Colonic mucosa (tissue), 4 donors: ENCODE results near the gene LRRC75A. TPM values are rescaled to one million over a fixed set of nuclear protein-coding genes. Genes with fewer than 3 reads are reported as not detected.

ENCODE experiments used
- DNase-seq: peaks from one replicate; pipeline ENCODE4 v3.0.0-alpha.2; 2020
- H3K27ac ChIP-seq: fragments of 200-600 bp; one replicate; pipeline ENCODE4 v1.8.0; 2021
- H3K27me3 ChIP-seq: fragments of 200-600 bp; one replicate; pipeline ENCODE4 v1.8.0; 2021
- H3K36me3 ChIP-seq: fragments of 200-600 bp; one replicate; pipeline ENCODE4 v1.8.0; 2021
- H3K4me1 ChIP-seq: fragments of 200-600 bp; one replicate; pipeline ENCODE4 v1.8.0; 2021; ENCODE audit warnings: mild to moderate bottlenecking
- H3K4me3 ChIP-seq: fragments of 200-600 bp; one replicate; pipeline ENCODE4 v1.8.0; 2021
- H3K9ac ChIP-seq, 2 donors: one replicate each; pipeline ENCODE4 v1.7.0; 2013; ENCODE audit warnings: control low read depth in 2 of 2, low read depth in 2 of 2, low read length in 2 of 2
- H3K9me3 ChIP-seq: fragments of 200-600 bp; one replicate; pipeline ENCODE4 v1.8.0; 2021
- intact Hi-C: fragments of 100-400 bp; cut with DNase I; formaldehyde crosslinking; loops from one replicate; pipeline ENCODE4 v1.14.1; 2022
- total RNA-seq, 2 donors: library from RNA; stranded (reverse); fragmentation: NEBNext Ultra II Directional in 1 of 2; extraction: Animal tissue kit (Norgen Biotek cat#: 25700) in 1 of 2; gene quantifications; one replicate each; pipeline ENCODE4 v1.2.1, GENCODE V29; 2021
- TF ChIP-seq, protein P1 (sequence below): fragments of 200-600 bp; IDR thresholded peaks from one replicate; pipeline ENCODE4 v1.8.0; 2022; ENCODE audit warnings: antibody characterized with exemption, mild to moderate bottlenecking
- donor health status: healthy.
- donor health status: DM: no; HTN: no; CAD: no.
- donor health status: DM: no; HTN: no; CAD: no.

The LRRC75A gene
- total RNA-seq, 2 donors from 2014 or later, result 43.2 to 49.4 TPM

- DNase-seq, result no peak
- Histone ChIP-seq H3K36me3 (no peaks in the 10 kb centered on the region), H3K27me3 (no peaks in the 10 kb centered on the region), H3K4me3 (no peak overlapping the region), H3K9ac (no peak overlapping the region), H3K4me1 (peaks cover 16% of the 10 kb centered on the region), H3K27ac (no peak overlapping the region), H3K9me3 (no peaks in the 10 kb centered on the region)
- TF ChIP-seq, protein P1, sequence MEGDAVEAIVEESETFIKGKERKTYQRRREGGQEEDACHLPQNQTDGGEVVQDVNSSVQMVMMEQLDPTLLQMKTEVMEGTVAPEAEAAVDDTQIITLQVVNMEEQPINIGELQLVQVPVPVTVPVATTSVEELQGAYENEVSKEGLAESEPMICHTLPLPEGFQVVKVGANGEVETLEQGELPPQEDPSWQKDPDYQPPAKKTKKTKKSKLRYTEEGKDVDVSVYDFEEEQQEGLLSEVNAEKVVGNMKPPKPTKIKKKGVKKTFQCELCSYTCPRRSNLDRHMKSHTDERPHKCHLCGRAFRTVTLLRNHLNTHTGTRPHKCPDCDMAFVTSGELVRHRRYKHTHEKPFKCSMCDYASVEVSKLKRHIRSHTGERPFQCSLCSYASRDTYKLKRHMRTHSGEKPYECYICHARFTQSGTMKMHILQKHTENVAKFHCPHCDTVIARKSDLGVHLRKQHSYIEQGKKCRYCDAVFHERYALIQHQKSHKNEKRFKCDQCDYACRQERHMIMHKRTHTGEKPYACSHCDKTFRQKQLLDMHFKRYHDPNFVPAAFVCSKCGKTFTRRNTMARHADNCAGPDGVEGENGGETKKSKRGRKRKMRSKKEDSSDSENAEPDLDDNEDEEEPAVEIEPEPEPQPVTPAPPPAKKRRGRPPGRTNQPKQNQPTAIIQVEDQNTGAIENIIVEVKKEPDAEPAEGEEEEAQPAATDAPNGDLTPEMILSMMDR, result no peak
- intact Hi-C loops, result no loop called here
Measured at GRCh38 chr17:16460796-16461605, 31.0 kb downstream of the LRRC75A start.

DNA sequence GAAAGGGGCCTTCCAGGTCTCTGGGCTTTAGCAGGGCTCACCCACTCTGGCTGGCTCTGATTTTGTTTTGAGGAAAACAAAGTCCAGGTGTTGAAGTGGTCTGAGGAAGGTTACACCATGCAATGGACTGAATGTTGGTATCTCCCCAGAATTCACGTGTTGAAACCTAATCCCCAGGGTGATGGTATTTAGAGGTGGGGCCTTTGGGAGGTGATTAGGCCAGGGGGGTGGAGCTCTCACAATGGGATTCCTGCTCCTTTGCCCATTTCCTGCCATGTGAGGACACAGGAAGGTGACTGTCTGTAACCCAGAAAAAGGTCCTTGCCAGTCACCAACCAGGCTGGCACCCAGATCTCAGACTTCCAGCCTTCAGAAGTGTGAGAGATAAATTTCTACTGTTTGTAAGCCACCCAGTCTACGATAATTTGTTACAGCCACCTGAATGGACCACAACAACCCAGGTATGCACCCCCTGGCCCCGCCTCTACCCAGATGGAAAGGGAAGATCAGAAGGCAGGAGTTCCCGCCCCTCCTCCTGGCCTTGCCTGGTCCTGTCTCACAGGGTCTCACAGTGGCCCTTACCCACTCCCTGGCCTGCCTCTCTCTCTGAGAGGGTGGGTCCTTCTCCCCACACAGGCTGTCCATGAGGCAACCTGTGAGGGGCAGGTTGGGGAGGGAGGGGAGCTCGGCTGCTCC lies 32.0 kb downstream of the LRRC75A start:
- no peak overlapping the region for H3K4me3 ChIP-seq
- H3K4me1 ChIP-seq, result peaks cover 11% of the 10 kb centered on the region
- H3K27ac ChIP-seq, result no peak overlapping the region
- no peaks in the 10 kb centered on the region for H3K36me3 ChIP-seq
- no peaks in the 10 kb centered on the region for H3K9me3 ChIP-seq
- no peak for DNase-seq
- no peaks in the 10 kb centered on the region for H3K27me3 ChIP-seq
- H3K9ac ChIP-seq, result no peak overlapping the region
- TF ChIP-seq, protein P1, result no peak
- intact Hi-C loops, result no loop called here

GRCh38 chr17:16459271-16459670 lies 32.7 kb downstream of the LRRC75A start:
- Histone ChIP-seq H3K9me3 (no peaks in the 10 kb centered on the region), H3K4me1 (peaks cover 8% of the 10 kb centered on the region), H3K36me3 (no peaks in the 10 kb centered on the region), H3K27ac (no peak overlapping the region), H3K27me3 (no peaks in the 10 kb centered on the region), H3K4me3 (no peak overlapping the region), H3K9ac (no peak overlapping the region)
- intact Hi-C loops, result no loop called here
- DNase-seq, result no peak
- TF ChIP-seq, protein P1, result no peak

DNA sequence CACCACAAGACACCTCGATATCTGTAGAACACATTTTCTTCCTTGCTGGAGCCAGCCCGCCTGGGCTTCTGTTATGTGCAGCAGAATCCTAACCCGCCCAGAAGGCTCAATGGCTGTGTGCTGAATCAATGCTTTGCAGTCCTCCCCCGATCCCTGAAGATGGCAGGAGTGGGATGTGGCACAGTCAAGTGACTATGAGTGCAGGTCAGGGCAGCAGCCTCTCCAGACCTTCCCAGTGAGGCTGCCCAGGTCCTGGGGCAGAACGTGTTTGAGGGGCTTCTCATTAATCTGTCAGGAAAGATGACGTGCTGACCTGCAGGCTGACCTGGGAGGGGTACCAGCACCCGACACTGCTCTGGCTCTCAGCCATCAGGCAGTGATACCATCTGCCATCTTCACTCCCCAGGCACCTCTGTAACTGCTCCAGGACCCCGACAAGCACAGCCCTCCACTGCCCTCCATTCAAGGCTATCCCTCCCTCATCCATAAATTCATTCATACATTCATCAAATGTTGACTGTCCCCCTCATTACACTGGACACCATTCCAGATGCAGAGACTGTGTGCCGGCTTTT lies 35.2 kb downstream of the LRRC75A start:
- Histone ChIP-seq H3K9ac (no peak overlapping the region), H3K27ac (no peak overlapping the region), H3K36me3 (no peaks in the 10 kb centered on the region), H3K4me3 (no peak overlapping the region), H3K4me1 (no peaks in the 10 kb centered on the region), H3K27me3 (no peaks in the 10 kb centered on the region), H3K9me3 (no peaks in the 10 kb centered on the region)
- intact Hi-C loops, result no loop called here
- TF ChIP-seq, protein P1, result no peak
- no peak for DNase-seq

- Histone ChIP-seq H3K36me3 (no peaks in the 10 kb centered on the region), H3K9me3 (no peaks in the 10 kb centered on the region)
- intact Hi-C loops, result no loop called here
Measured at GRCh38 chr17:16455997-16456741, 35.8 kb downstream of the LRRC75A start.

More at GRCh38 chr17:16455997-16456741, 35.8 kb downstream of the LRRC75A start:
- TF ChIP-seq, protein P1, result no peak
- Histone ChIP-seq H3K4me1 (no peaks in the 10 kb centered on the region), H3K27me3 (no peaks in the 10 kb centered on the region), H3K27ac (no peak overlapping the region), H3K4me3 (no peak overlapping the region), H3K9ac (no peak overlapping the region)
- no peak for DNase-seq
